Smooth muscle cell of the brain vasculature (primary cell): ENCODE data around the gene AIG1.

ENCODE experiments used
- DNase-seq: peaks from one replicate; pipeline ENCODE4 v3.0.0-alpha.2; 2012; ENCODE audit warnings: low read depth, low spot score

The AIG1 gene

DNA sequence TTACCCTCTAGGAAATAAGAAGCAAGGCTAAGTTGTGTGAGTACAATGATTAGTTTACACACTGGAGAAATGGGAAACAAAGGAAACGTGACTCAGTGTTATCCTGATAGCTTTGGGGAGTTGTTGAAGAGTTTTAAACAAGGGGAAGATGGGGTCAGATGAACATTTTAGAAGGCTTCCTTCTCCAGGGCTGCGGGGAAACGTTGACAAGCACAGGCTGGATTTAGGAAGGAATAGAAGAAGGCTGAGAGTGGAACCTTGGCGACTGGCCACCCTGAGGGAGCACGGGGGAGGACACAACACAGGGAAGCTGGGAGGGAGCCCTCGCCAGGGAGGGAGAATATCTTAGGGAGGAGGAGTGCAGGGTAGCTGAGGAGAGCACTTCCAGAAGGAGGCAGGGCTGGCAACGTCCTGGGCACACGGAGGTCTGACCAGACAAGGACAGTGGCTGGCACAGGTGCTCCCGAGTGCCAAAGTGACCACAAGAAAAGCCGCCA is 134.7 kb downstream of the AIG1 start:
- no peak for DNase-seq

DNA sequence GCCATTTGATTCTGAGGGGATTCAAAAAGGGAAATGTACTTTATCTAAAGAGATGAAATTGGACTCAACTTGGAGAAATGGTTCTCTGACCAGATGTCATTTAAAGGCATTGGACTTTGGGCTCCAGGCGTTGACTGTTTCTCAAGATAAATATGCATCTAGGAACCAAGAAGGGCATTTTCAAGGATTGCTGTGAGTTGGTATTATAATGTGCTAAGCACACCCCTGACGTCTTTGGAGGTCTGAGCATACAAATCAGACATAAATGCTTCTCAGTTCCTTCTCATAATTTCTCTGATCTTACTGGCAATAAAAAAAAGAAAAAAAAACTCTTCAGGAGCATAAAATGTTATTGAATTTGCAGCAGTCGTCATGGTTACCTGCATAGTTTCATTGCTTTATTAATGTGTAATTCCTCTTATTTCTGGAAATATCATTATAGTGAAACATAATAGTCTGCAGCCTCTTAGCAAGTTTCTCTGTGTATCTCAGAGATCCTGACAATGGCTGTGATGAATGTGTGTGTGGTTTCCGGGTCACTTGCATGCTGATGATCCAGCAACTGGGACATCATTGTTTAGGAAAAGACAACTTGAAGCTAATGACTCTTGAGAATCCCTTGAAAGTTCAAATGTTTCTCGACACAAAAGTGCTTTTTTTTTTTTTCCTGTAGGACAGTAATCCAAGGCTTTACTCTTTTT is 136.0 kb downstream of the AIG1 start:
- no peak for DNase-seq

- no peak for DNase-seq
Measured at GRCh38 chr6:143197377-143197776, 136.7 kb downstream of the AIG1 start.

GRCh38 chr6:143198312-143198711 is 137.6 kb downstream of the AIG1 start:
- DNase-seq: no peak

DNA sequence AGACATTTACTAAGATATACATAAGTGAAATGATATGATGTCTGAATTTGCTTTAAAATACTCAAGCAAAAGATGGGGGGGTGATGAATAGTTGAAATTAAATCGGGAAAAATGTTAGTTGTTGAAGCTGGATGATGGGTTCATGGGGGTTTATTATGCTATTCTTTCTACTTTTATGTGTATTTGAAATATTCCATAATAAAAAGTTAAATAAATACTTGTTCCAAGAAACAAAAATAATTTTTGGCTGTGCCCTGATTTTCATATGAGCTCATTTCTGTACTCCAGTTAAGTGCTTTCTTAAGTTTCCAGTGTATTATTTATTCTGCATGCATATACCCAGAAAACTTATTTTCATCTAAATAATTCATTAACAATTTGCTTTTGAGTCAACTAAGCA is 138.6 kb downstream of the AIG1 start:
- DNase-seq: no peak

DNA sequence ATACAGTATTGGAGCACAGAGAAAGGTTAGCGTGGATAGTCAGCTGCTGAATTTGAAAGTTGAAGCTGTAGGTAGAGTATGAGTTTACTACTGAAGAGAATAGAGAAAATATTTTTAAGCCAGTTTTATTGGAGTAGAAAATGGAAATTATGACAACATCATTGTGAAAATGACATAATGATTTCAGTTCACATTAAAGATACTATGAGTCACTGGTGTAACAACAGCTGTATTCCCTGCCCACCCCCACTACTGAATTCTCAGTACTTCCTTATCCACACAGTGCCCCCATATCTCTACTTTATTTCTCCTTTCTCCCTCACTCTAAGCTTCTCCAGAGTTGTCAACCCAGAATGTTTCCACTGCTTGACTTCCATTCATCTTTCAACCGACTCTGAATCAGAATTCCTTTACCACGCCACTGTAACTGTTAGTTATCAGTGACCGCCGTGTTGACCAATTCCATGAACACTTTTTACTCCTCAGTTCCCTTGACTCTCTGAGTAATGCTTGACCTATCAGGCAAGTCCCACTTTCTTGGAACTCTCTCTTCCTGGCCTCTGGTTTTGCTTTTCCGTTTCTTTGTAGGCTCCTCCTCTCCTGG is 139.6 kb downstream of the AIG1 start:
- no peak for DNase-seq

- no peak for DNase-seq
Measured at GRCh38 chr6:143204045-143204444, 143.4 kb downstream of the AIG1 start.

- DNase-seq: no peak
Measured at GRCh38 chr6:143205131-143205535, 144.4 kb downstream of the AIG1 start.

- no peak for DNase-seq
Measured at GRCh38 chr6:143205585-143205984, 144.9 kb downstream of the AIG1 start.

- no peak for DNase-seq
Measured at GRCh38 chr6:143205991-143206390, 145.3 kb downstream of the AIG1 start.

- no peak for DNase-seq
Measured at GRCh38 chr6:143206550-143206949, 145.9 kb downstream of the AIG1 start.

DNA sequence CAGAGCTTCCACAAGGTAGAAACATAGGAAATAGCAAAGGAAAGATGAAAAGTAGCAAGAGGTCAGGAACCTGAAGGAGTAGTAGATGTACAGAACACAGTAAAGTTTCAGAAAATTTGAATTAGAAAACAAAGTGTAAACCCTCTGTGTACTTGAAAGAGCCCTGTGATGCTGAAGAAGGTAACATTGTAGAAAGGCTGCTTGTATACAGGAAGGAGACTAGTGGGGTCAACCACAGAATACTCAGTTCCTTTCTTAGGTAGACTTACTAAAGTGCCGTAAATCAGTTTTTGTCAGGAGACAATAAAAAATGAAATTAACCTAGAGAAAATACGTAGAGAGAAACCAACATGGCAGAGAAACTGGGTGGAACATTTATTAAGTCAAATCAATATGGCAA is 149.7 kb downstream of the AIG1 start:
- DNase-seq: no peak

DNA sequence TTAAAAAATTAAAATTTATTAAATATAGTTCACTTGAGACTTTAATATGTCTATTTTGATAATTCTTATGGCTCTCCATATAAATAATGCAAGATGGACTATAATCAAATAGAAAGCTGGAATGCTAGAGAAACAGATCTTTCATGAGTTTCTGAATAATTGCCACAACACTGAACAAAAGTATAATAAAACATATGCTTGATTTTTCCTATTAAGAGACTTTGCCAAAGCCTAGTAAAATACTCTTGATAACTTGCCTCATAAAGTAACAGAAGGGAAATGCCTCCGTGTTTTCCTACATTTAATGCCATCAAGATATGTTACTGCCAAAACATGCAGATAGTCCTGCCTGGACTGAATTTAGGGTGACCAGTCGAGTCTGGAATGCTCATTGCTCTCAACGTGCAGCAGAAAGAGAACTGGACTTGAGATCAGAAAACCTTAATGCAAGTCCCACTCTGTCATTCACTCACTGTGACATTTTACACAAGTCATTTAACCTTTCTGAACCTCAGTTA is 153.2 kb downstream of the AIG1 start:
- DNase-seq: no peak

GRCh38 chr6:143215363-143215762 is 154.7 kb downstream of the AIG1 start:
- DNase-seq: no peak

DNA sequence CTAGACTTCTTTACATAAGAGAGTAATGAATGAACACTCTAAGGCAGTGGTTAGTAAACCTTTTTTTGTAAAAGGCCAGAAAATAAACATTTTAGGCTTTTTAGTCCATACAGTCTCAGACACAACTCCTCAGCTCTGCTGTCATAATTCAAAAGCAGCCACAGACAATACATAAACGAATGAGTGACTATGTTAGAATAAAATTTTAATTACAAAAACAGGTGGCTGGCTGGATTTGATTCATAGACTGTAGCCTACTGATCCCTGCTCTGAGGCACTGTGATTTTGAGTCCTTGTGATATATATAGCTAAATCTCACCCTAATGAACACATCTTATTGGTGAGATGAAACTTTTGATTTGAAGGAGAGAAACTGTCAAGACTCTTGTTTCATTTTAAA is 155.1 kb downstream of the AIG1 start:
- no peak for DNase-seq

DNA sequence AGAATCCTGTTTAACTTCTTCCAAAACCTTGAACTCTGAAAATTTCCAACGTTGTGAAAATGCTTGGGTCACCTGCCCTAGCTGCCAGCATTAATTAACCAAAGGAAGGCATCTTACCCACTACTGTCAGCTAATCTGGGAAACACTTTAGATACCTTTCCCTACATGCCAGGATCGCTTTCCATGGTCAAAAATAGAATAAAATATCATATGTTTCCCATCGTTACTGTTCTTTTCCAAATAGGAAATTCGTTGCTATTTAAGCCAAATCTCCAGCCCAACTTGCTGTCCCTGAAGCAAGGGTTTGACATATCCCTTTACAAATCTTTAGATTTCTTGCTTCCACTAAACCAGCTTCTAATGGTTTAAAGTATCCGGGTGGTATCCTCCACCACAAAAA is 157.5 kb downstream of the AIG1 start:
- no peak for DNase-seq

- DNase-seq: no peak
Measured at GRCh38 chr6:143221698-143222097, 161.0 kb downstream of the AIG1 start.

- no peak for DNase-seq
Measured at GRCh38 chr6:143222310-143222709, 161.6 kb downstream of the AIG1 start.

- no peak for DNase-seq
Measured at GRCh38 chr6:143222801-143223231, 162.1 kb downstream of the AIG1 start.

GRCh38 chr6:143223895-143224294 is 163.2 kb downstream of the AIG1 start:
- no peak for DNase-seq

DNA sequence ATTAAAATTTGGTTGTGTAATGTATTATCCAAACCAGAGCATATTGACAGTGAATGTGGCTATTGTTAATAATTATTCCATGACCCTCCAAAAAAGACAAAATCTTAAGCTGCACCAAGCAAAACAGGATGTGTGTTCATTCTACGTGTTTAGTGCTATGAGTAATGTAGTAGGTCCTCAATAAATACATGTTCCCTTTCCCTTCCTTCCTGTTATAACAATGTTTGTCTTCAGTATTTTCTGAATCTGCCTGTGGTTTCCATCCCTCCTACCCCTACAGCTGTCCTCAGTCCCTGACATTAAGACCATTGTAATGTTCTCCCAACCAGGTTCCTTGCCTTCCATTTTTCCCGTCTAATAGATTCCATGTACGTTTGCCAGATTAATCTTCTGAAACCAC is 163.8 kb downstream of the AIG1 start:
- no peak for DNase-seq

- DNase-seq: no peak
Measured at GRCh38 chr6:143225929-143226328, 165.2 kb downstream of the AIG1 start.

GRCh38 chr6:143227675-143228074 is 167.0 kb downstream of the AIG1 start:
- DNase-seq: no peak
